HFFc6 (cell line): ENCODE data around the gene C1orf226. TPM values are rescaled to one million over a fixed set of nuclear protein-coding genes. Genes with fewer than 3 reads are reported as not detected.

Experiments used
- DNase-seq: peaks from one replicate; pipeline ENCODE4 v3.0.0-alpha.2; 2018
- H3K27ac Mint-ChIP-seq: 2 replicates; pipeline ENCODE4 v1.8.0; 2020; ENCODE audit warnings: mild to moderate bottlenecking, mixed read lengths
- H3K27me3 Mint-ChIP-seq: 2 replicates; pipeline ENCODE4 v1.8.0; 2021; ENCODE audit warnings: mild to moderate bottlenecking, moderate library complexity, mixed read lengths; ENCODE audit not compliant: insufficient read depth
- H3K36me3 Mint-ChIP-seq: 2 replicates; pipeline ENCODE4 v1.8.0; 2021; ENCODE audit warnings: low read depth, mixed read lengths
- H3K4me1 Mint-ChIP-seq: 2 replicates; pipeline ENCODE4 v1.8.0; 2020; ENCODE audit warnings: low read depth, mixed read lengths
- H3K4me3 Mint-ChIP-seq: 2 replicates; pipeline ENCODE4 v1.8.0; 2020; ENCODE audit warnings: mild to moderate bottlenecking, moderate library complexity, mixed read lengths
- H3K9me3 Mint-ChIP-seq: 2 replicates; pipeline ENCODE4 v1.8.0; 2020; ENCODE audit warnings: mild to moderate bottlenecking, mixed read lengths
- total RNA-seq, 6 experiments: library from RNA; stranded (reverse); fragmentation: NEBNext Ultra II Directional; extraction: Animal tissue kit (Norgen Biotek cat#: 25700); gene quantifications; 2 replicates in 1 of 6; 3 replicates in 5 of 6; pipeline ENCODE4 v1.2.3, GENCODE V29; 2021
- TF ChIP-seq, protein P1 (sequence below): fragments of 200-600 bp; sonication (generic); IDR thresholded peaks from 2 replicates; pipeline ENCODE4 v1.5.0; 2021; ENCODE audit warnings: antibody characterized with exemption, mild to moderate bottlenecking

The C1orf226 gene
- total RNA-seq, 6 experiments from 2014 or later: 0.09 to 0.43 (median 0.20) TPM

DNA sequence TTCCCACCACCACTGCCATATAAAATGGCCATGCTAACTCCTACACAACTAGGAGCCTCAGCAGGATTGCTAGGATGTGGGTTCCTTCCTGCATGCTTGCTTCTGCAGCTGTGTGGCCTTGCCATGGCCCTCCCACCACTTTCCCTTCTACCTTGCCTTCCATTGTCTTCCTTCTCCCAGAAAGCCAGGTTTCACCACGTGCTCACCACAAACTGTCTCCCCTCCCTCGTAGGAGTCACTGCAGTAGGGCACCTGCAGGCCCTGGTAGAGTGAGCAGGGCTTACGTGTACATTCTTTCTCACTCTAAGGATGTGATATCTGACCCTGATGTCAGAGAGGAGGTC is 3.7 kb downstream of the C1orf226 start:
- TF ChIP-seq, protein P1, sequence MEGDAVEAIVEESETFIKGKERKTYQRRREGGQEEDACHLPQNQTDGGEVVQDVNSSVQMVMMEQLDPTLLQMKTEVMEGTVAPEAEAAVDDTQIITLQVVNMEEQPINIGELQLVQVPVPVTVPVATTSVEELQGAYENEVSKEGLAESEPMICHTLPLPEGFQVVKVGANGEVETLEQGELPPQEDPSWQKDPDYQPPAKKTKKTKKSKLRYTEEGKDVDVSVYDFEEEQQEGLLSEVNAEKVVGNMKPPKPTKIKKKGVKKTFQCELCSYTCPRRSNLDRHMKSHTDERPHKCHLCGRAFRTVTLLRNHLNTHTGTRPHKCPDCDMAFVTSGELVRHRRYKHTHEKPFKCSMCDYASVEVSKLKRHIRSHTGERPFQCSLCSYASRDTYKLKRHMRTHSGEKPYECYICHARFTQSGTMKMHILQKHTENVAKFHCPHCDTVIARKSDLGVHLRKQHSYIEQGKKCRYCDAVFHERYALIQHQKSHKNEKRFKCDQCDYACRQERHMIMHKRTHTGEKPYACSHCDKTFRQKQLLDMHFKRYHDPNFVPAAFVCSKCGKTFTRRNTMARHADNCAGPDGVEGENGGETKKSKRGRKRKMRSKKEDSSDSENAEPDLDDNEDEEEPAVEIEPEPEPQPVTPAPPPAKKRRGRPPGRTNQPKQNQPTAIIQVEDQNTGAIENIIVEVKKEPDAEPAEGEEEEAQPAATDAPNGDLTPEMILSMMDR: no peak
- Mint-ChIP-seq H3K27me3 (peaks cover 45% of the 10 kb centered on the region), H3K4me1 (peaks cover 12% of the 10 kb centered on the region), H3K4me3 (no peak overlapping the region), H3K27ac (no peak overlapping the region), H3K9me3 (no peaks in the 10 kb centered on the region), H3K36me3 (no peaks in the 10 kb centered on the region)
- DNase-seq: no peak

- DNase-seq: no peak
- TF ChIP-seq, protein P1: no peak
- Mint-ChIP-seq H3K36me3 (no peaks in the 10 kb centered on the region), H3K27ac (no peak overlapping the region), H3K27me3 (peaks cover 47% of the 10 kb centered on the region), H3K9me3 (no peaks in the 10 kb centered on the region), H3K4me3 (no peak overlapping the region), H3K4me1 (peaks cover 12% of the 10 kb centered on the region)
Measured at GRCh38 chr1:162385702-162386101, 4.2 kb downstream of the C1orf226 start.

DNA sequence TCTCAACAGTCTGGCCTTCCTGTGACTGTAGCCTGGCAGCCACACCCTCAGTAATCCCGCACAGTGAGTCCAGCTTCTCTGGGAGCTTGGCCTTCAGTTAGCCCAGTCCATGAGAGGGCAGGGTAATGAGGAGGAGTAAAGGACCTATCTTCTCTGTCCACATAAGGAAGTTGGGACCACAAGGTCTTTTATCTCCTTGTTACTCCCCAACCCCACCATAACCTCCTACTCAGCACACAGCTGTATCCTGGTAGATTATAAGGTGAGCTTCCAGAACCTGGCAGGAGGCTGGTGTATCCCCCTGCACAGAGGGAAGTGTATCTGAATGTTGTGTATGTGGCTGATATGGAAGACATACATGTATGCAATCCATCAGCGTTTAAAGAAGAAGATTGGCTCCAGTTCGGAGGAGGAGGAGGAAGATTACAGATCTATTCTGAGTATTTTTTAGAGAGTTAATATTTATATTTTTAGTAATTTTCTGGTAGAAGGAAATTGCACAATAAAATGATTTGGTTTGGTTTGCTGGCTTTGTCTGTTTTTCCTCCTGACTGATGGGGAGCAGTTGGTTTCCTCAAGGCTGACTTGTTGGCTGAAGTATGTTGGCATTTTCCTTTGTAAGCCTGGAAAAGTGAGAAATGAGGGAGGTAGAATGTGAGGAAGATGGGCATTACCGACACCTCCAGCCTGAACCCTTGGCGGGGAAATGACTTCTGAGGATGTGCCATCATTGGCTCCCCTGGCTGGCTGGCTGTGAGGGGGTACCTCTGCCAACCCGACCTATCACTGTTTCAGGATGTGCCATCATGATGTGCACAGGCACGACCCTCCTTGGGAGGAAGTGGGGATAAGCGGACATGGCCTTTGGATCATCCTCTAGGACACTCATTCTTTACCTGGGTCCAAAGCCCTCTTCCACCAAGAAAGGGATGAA is 5.0 kb downstream of the C1orf226 start:
- TF ChIP-seq, protein P1: no peak
- peaks cover 44% of the 10 kb centered on the region for H3K27me3 Mint-ChIP-seq
- no peaks in the 10 kb centered on the region for H3K36me3 Mint-ChIP-seq
- H3K9me3 Mint-ChIP-seq: no peaks in the 10 kb centered on the region
- H3K4me3 Mint-ChIP-seq: no peak overlapping the region
- H3K27ac Mint-ChIP-seq: no peak overlapping the region
- no peak for DNase-seq
- H3K4me1 Mint-ChIP-seq: peaks cover 12% of the 10 kb centered on the region

- no peak overlapping the region for H3K4me3 Mint-ChIP-seq
- peaks cover 42% of the 10 kb centered on the region for H3K27me3 Mint-ChIP-seq
- H3K4me1 Mint-ChIP-seq: peaks cover 12% of the 10 kb centered on the region
- H3K9me3 Mint-ChIP-seq: no peaks in the 10 kb centered on the region
- no peak for DNase-seq
- TF ChIP-seq, protein P1: no peak
- no peak overlapping the region for H3K27ac Mint-ChIP-seq
- no peaks in the 10 kb centered on the region for H3K36me3 Mint-ChIP-seq
Measured at GRCh38 chr1:162387226-162388082, 5.9 kb downstream of the C1orf226 start.

DNA sequence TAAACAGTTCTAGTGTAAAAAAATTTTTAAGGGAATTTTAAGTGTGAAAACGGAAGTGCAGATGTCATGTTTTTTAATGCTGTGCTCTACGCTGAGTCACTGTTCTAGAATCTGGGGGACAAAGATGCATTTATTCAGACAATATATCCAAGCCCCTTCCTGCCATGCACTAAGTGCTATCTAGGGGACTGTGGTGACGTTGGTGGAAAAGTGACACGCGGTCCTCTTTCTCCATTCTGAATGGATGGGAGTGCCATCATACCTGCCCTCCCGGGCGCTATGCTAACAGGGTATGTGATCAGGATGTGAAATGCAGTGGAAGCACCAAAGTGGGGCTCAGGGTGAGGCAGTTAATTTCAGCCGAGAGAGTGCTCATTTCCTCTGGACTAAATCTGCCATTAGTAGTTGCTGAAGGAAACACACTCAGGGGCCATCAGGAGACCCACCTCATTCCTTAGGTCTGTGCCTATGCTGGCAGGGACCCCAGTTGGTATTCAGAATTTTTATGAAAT is 6.6 kb downstream of the C1orf226 start:
- no peak overlapping the region for H3K4me3 Mint-ChIP-seq
- H3K4me1 Mint-ChIP-seq: peaks cover 12% of the 10 kb centered on the region
- H3K27ac Mint-ChIP-seq: no peak overlapping the region
- H3K27me3 Mint-ChIP-seq: peaks cover 42% of the 10 kb centered on the region
- H3K36me3 Mint-ChIP-seq: no peaks in the 10 kb centered on the region
- TF ChIP-seq, protein P1: no peak
- no peak for DNase-seq
- H3K9me3 Mint-ChIP-seq: no peaks in the 10 kb centered on the region
